Measurements from ENCODE around the gene BCKDHB. TPM values are rescaled to one million over a fixed set of nuclear protein-coding genes. Genes with fewer than 3 reads are reported as not detected.

BCKDHB gene
- total RNA-seq, 1 experiment from 2014 or later: 16.4 TPM

- CTCF ChIA-PET: no interaction called here
- BruUV-seq (replicated peaks): no TSS peak
Measured at GRCh38 chr6:80341330-80341729, 234.9 kb downstream of the BCKDHB start.

GRCh38 chr6:80343511-80343910 is 237.0 kb downstream of the BCKDHB start:
- DNase-seq (ENCODE audit: low read depth, low spot score) (no peak), ATAC-seq (no peak)
- Histone ChIP-seq H3K4me3 (ENCODE audit: low read depth in 2 of 2, low read length in 2 of 2) (no peak overlapping the region), H3K36me3 (ENCODE audit: control insufficient read depth, insufficient read depth, low read length) (no peaks in the 10 kb centered on the region), H3K9me3 (ENCODE audit: control insufficient read depth, insufficient read depth, low read depth, low read length) (no peaks in the 10 kb centered on the region), H3K4me1 (ENCODE audit: control insufficient read depth, insufficient read depth, low read length) (no peaks in the 10 kb centered on the region), H3K27ac (ENCODE audit: low read length) (no peak overlapping the region), H3K27me3 (ENCODE audit: control insufficient read depth, insufficient read depth, low read length) (no peaks in the 10 kb centered on the region)
- intact Hi-C loops (cut with micrococcal nuclease; ENCODE audit: unreplicated experiment): no loop called here
- ChIA-PET CTCF (no interaction called here), POLR2A (no interaction called here)
- BruUV-seq (replicated peaks): no TSS peak
- TF ChIP-seq REST (IDR thresholded peaks at IDR 0.05; ENCODE audit: insufficient read depth in 1 of 2, low read depth in 2 of 2, low read length in 1 of 2) (no peak), SIN3A (IDR thresholded peaks at IDR 0.05; ENCODE audit: borderline replicate concordance, insufficient read depth, low read depth, low read length) (no peak), CTCF (IDR thresholded peaks at IDR 0.05) (no peak), TCF7L2 (IDR thresholded peaks at IDR 0.05; ENCODE audit: low read depth, low read length) (no peak), POLR2AphosphoS5 (IDR thresholded peaks at IDR 0.05; ENCODE audit: low read depth, low read length) (no peak)
- in situ Hi-C loops (cut with HindIII; ENCODE audit: low pct_unique_long_range_greater_than_20kb, low sequenced_read_pairs): no loop called here

More at GRCh38 chr6:80341330-80341729, 234.9 kb downstream of the BCKDHB start:
- no peaks in the 10 kb centered on the region for H3K9me3 ChIP-seq (ENCODE audit: control insufficient read depth, insufficient read depth, low read depth, low read length)
- DNase-seq (ENCODE audit: low read depth, low spot score) (no peak), ATAC-seq (no peak)
- no peaks in the 10 kb centered on the region for H3K27me3 ChIP-seq (ENCODE audit: control insufficient read depth, insufficient read depth, low read length)
- POLR2A ChIA-PET: no interaction called here
- no peak for TF ChIP-seq SIN3A (IDR thresholded peaks at IDR 0.05; ENCODE audit: borderline replicate concordance, insufficient read depth, low read depth, low read length)
- no peak for TF ChIP-seq POLR2AphosphoS5 (IDR thresholded peaks at IDR 0.05; ENCODE audit: low read depth, low read length)
- intact Hi-C loops (cut with micrococcal nuclease; ENCODE audit: unreplicated experiment): no loop called here
- no peak overlapping the region for H3K4me3 ChIP-seq (ENCODE audit: low read depth in 2 of 2, low read length in 2 of 2)
- H3K4me1 ChIP-seq (ENCODE audit: control insufficient read depth, insufficient read depth, low read length): no peaks in the 10 kb centered on the region
- in situ Hi-C loops (cut with HindIII; ENCODE audit: low pct_unique_long_range_greater_than_20kb, low sequenced_read_pairs): no loop called here
- no peak overlapping the region for H3K27ac ChIP-seq (ENCODE audit: low read length)
- no peaks in the 10 kb centered on the region for H3K36me3 ChIP-seq (ENCODE audit: control insufficient read depth, insufficient read depth, low read length)

GRCh38 chr6:80347101-80347500 is 240.6 kb downstream of the BCKDHB start:
- no TSS peak for BruUV-seq (replicated peaks)
- in situ Hi-C loops (cut with HindIII; ENCODE audit: low pct_unique_long_range_greater_than_20kb, low sequenced_read_pairs) (no loop called here), intact Hi-C loops (cut with micrococcal nuclease; ENCODE audit: unreplicated experiment) (no loop called here)
- Histone ChIP-seq H3K27me3 (ENCODE audit: control insufficient read depth, insufficient read depth, low read length) (no peaks in the 10 kb centered on the region), H3K4me3 (ENCODE audit: low read depth in 2 of 2, low read length in 2 of 2) (no peak overlapping the region), H3K9me3 (ENCODE audit: control insufficient read depth, insufficient read depth, low read depth, low read length) (no peaks in the 10 kb centered on the region), H3K4me1 (ENCODE audit: control insufficient read depth, insufficient read depth, low read length) (no peaks in the 10 kb centered on the region), H3K36me3 (ENCODE audit: control insufficient read depth, insufficient read depth, low read length) (no peaks in the 10 kb centered on the region), H3K27ac (ENCODE audit: low read length) (no peak overlapping the region)
- ATAC-seq (no peak), DNase-seq (ENCODE audit: low read depth, low spot score) (no peak)
- TF ChIP-seq SIN3A (IDR thresholded peaks at IDR 0.05; ENCODE audit: borderline replicate concordance, insufficient read depth, low read depth, low read length): no peak
- no peak for TF ChIP-seq REST (IDR thresholded peaks at IDR 0.05; ENCODE audit: insufficient read depth in 1 of 2, low read depth in 2 of 2, low read length in 1 of 2)
- CTCF ChIA-PET: no interaction called here
- POLR2A ChIA-PET: no interaction called here
